A549 (cell line): ENCODE measurements around the gene CNTNAP2.

Experiments
- HDAC2 ChIP-seq: fragments of 200-600 bp; sonication (generic); IDR thresholded peaks from 2 replicates; pipeline ENCODE4 v1.6.1; 2016
- POLR2A ChIP-seq: IDR thresholded peaks from 2 replicates; pipeline ENCODE4 v1.6.1; 2012; ENCODE audit warnings: mild to moderate bottlenecking, low read length
- RARB ChIP-seq: fragments of 250-450 bp; sonication (Bioruptor Pico); IDR thresholded peaks from 2 replicates; pipeline ENCODE4 v1.8.0; 2021; ENCODE audit warnings: mild to moderate bottlenecking, moderate library complexity
- RCOR1 ChIP-seq: fragments of 150-350 bp; IDR thresholded peaks from 2 replicates; pipeline ENCODE4 v1.6.1; 2014; ENCODE audit warnings: antibody characterized with exemption, low read length, low read depth
- ZFP36 ChIP-seq: fragments of 450-650 bp; IDR thresholded peaks from 2 replicates; pipeline ENCODE4 v1.6.1; 2014; ENCODE audit warnings: borderline replicate concordance; ENCODE audit not compliant: partially characterized antibody
- TF ChIP-seq, protein P1 (sequence below): fragments of >200 bp; sonication (Bioruptor Twin); formaldehyde crosslinking; IDR thresholded peaks from 3 replicates; pipeline ENCODE4 v1.5.1; 2016

DNA sequence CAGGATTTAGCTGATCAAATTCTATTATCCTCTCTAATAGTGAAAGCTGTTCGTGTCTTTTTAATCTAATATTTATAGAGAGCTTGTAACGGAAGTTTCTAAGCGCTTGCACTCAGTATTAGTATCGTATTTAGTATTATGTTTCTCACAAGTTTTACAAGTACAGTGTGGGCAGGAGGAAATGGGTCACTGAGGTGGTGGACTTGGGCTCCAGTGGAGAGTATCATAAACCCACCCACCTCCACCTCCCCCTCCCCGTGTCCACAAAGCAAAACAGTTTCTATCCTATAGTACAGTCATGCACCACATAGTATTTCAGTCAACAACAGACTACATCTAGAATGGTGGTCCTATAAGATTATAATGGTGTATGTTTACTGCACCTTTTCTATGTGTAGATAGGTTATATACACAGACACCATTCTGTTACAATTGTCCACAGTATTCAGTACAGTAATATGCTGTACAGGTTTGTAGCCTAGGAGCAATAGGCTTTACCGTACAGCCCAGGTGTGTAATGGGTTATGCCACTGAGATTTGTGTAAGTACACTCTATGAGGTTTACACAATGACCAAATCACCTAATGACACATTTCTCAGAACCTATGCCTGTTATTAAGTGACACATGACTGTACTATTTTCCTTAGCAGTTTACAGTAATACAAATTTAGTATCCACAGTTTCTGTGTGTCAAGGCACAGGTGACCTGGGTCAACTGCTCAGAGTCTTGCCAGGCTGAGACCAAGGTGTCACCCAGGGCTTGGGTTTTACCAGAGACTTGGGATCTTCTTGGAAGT, 1452.7 kb downstream of the CNTNAP2 start:
- TF ChIP-seq HDAC2, result no peak
- no peak for TF ChIP-seq POLR2A
- TF ChIP-seq RARB (CRISPR knock-in tag), result no peak
- TF ChIP-seq, protein P1, sequence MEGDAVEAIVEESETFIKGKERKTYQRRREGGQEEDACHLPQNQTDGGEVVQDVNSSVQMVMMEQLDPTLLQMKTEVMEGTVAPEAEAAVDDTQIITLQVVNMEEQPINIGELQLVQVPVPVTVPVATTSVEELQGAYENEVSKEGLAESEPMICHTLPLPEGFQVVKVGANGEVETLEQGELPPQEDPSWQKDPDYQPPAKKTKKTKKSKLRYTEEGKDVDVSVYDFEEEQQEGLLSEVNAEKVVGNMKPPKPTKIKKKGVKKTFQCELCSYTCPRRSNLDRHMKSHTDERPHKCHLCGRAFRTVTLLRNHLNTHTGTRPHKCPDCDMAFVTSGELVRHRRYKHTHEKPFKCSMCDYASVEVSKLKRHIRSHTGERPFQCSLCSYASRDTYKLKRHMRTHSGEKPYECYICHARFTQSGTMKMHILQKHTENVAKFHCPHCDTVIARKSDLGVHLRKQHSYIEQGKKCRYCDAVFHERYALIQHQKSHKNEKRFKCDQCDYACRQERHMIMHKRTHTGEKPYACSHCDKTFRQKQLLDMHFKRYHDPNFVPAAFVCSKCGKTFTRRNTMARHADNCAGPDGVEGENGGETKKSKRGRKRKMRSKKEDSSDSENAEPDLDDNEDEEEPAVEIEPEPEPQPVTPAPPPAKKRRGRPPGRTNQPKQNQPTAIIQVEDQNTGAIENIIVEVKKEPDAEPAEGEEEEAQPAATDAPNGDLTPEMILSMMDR, result no peak
- no peak for TF ChIP-seq RCOR1
- TF ChIP-seq ZFP36, result no peak
